Heart left ventricle (tissue), 16 donors: ENCODE data around the gene KLHL10. TPM values are rescaled to one million over a fixed set of nuclear protein-coding genes. Genes with fewer than 3 reads are reported as not detected.

Source experiments
- ATAC-seq, 4 donors: fragments of 200-7000 bp; cut with Tn5 transposase; one replicate each; pipeline ENCODE4 v1.9.1; 2020 to 2022; ENCODE audit warnings: moderate library complexity in 4 of 4, mild to moderate bottlenecking in 3 of 4, moderate number of reproducible peaks in 1 of 4
- DNase-seq, 5 donors: peaks; one replicate each; pipeline ENCODE4 v3.0.0-alpha.2; 2020
- H3K27ac ChIP-seq, 12 donors: fragments of 200-600 bp; sonication (generic) in 4 of 12; one replicate each; pipeline versions ENCODE4 v1.5.0 to v1.8.0; 2016 to 2022; ENCODE audit warnings: mild to moderate bottlenecking in 2 of 12
- H3K27me3 ChIP-seq, 9 donors: fragments of 200-600 bp; sonication (generic) in 2 of 9; one replicate each; pipeline versions ENCODE4 v1.5.1 to v1.8.0; 2016 to 2022; ENCODE audit warnings: mild to moderate bottlenecking in 3 of 9
- H3K36me3 ChIP-seq, 9 donors: fragments of 200-600 bp; sonication (generic) in 2 of 9; one replicate each; pipeline versions ENCODE4 v1.5.0 to v1.8.0; 2018 to 2022; ENCODE audit warnings: mild to moderate bottlenecking in 2 of 9
- H3K4me1 ChIP-seq, 12 donors: fragments of 200-600 bp; sonication (generic) in 4 of 12; one replicate each; pipeline versions ENCODE4 v1.5.0 to v1.8.0; 2016 to 2022; ENCODE audit warnings: mild to moderate bottlenecking in 3 of 12
- H3K4me3 ChIP-seq, 12 donors: fragments of 200-600 bp; sonication (generic) in 4 of 12; one replicate each; pipeline versions ENCODE4 v1.5.0 to v1.8.0; 2017 to 2022; ENCODE audit warnings: mild to moderate bottlenecking in 9 of 12, moderate library complexity in 4 of 12
- H3K9me3 ChIP-seq, 12 donors: fragments of 200-600 bp; sonication (generic) in 4 of 12; one replicate each; pipeline versions ENCODE4 v1.5.0 to v1.8.0; 2016 to 2022; ENCODE audit warnings: mild to moderate bottlenecking in 1 of 12
- CTCF ChIP-seq, 12 donors: fragments of 200-600 bp; sonication (generic) in 4 of 12; IDR thresholded peaks; one replicate each; pipeline versions ENCODE4 v1.5.0 to v1.8.0; 2018 to 2022; ENCODE audit warnings: antibody characterized with exemption in 12 of 12, mild to moderate bottlenecking in 5 of 12
- POLR2A ChIP-seq, 2 donors: fragments of 450-650 bp; IDR thresholded peaks; one replicate each; pipeline ENCODE4 v1.6.1; 2017; ENCODE audit warnings: antibody characterized with exemption in 2 of 2, mild to moderate bottlenecking in 2 of 2, moderate library complexity in 2 of 2
- WGBS, 4 donors: extraction: QIAGEN DNeasy Blood & Tissue Kit in 2 of 4; methylation state at CpG; one replicate each; pipeline versions ENCODE4 v1.1.5 to v1.1.7; 2013 to 2018; 5-methylcytosine and 5-hydroxymethylcytosine counted together
- intact Hi-C, 10 donors: fragments of 100-400 bp; cut with DNase I; formaldehyde crosslinking; loops; one replicate each; pipeline versions ENCODE4 v1.11.1 to v1.14.2; 2022
- polyA plus RNA-seq, 2 donors: library from polyadenylated mRNA; stranded (reverse); fragments of 200-250 nt; gene quantifications; one replicate each; pipeline ENCODE4 v1.2.3, GENCODE V29; 2013
- total RNA-seq, 9 donors: library from RNA; depleted of rRNA in 2 of 9; stranded (reverse); fragments of >200 nt in 2 of 9; fragmentation: NEBNext Ultra II Directional in 3 of 9; extraction: Animal tissue kit (Norgen Biotek cat#: 25700) in 3 of 9; gene quantifications; one replicate each; pipeline versions ENCODE4 v1.1.0 to v1.2.4, GENCODE V29; 2016 to 2023
- donor health status: ischemic (EF 13 %, LVEDD 7.1; RV severe dilation, severe dysfunction).
- donor health status: healthy with polysubstance abuse.
- donor health status: DM: no; HTN: yes; CAD: no.
- donor health status: DM: no; HTN: no; CAD: no.
- donor health status: ischemic (EF 25% LVEDD 6.9; RV normal size, moderate dysfunction).
- donor health status: ischemic (EF 25% LVEDD 5.7; RV mildly dilated, moderate dysfunction).
- donor health status: healthy.
- donor health status: DM: yes; HTN: yes; CAD: no.
- donor health status: ischemic (EF 35%, LVEDD 5.7; RV mildly dilated, moderate dysfunction).
- donor health status: nonischemic (EF 11% LVEDD 7.7; RV severe dilation, severe dysfunction).
- donor health status: DM: yes; HTN: yes; CAD: no.
- donor health status: PGD.
- donor health status: ischemic (EF 29% LVEDD 5.4; RV normal size, mild dysfunction).
- donor health status: nonischemic (EF 23%, LVEDD 6.1; RV moderate dilation, normal function).

KLHL10 gene
- total and polyA plus RNA-seq, 11 donors = 0.08 to 0.10 TPM; not detected in 9

GRCh38 chr17:41800601-41801373 is 36.8 kb upstream of the KLHL10 start:
- DNase-seq = peak in 1 of 5 donors; percentile 29
- WGBS, 4 donors = 60 to 77% (median 63%) methylated on average over 10 to 18 of the region's 18 CpGs
- peak; percentile 21 to 60 (median 34) for ATAC-seq
- peaks cover 0 to 4% (median 0%) of the 10 kb centered on the region in 9 donors for H3K36me3 ChIP-seq
- H3K9me3 ChIP-seq = no peaks in the 10 kb centered on the region
- TF ChIP-seq CTCF (IDR thresholded peaks at IDR 0.05) (no peak), POLR2A (IDR thresholded peaks at IDR 0.05) (no peak)
- H3K27me3 ChIP-seq = no peaks in the 10 kb centered on the region
- peak overlapping the region in 2 of 12 donors; percentile 24 to 29 for H3K4me3 ChIP-seq
- intact Hi-C loops = loop anchor here (1.0 to 5.0 kb wide), 6 partner anchors 24 to 62 kb away; no protein-coding TSS in a partner anchor
- peak overlapping the region in 1 of 12 donors; percentile 54 for H3K27ac ChIP-seq
- peaks cover 0 to 15% (median 10%) of the 10 kb centered on the region in 12 donors for H3K4me1 ChIP-seq

- H3K27ac ChIP-seq = peak overlapping the region in 1 of 12 donors; percentile 54
- intact Hi-C loops = loop anchor here (1.0 to 5.0 kb wide), 7 partner anchors 25 to 63 kb away; no protein-coding TSS in a partner anchor
- DNase-seq (peak; percentile 74 to 90 (median 83)), ATAC-seq (peak; percentile 79 to 89 (median 84))
- 12 to 18% (median 15%) methylated on average over 10 to 14 of the region's 14 CpGs for WGBS, 4 donors
- peaks cover 0 to 11% (median 10%) of the 10 kb centered on the region in 12 donors for H3K4me1 ChIP-seq
- H3K9me3 ChIP-seq = no peaks in the 10 kb centered on the region
- H3K27me3 ChIP-seq = no peaks in the 10 kb centered on the region
- peak overlapping the region in 3 of 12 donors; percentile 24 to 34 (median 29) for H3K4me3 ChIP-seq
- peaks cover 0 to 7% (median 0%) of the 10 kb centered on the region in 9 donors for H3K36me3 ChIP-seq
- TF ChIP-seq CTCF (IDR thresholded peaks at IDR 0.05) (peak; percentile 93 to 99 (median 97)), POLR2A (IDR thresholded peaks at IDR 0.05) (no peak)
Measured at GRCh38 chr17:41801374-41802271, 36.0 kb upstream of the KLHL10 start.

GRCh38 chr17:41803049-41804020 is 34.3 kb upstream of the KLHL10 start:
- intact Hi-C loops = loop anchor here in 3 of 10 donors (2.0 to 5.0 kb wide), 2 partner anchors 33 to 36 kb away; no protein-coding TSS in a partner anchor
- H3K27ac ChIP-seq = no peak overlapping the region
- peaks cover 0 to 7% (median 0%) of the 10 kb centered on the region in 9 donors for H3K36me3 ChIP-seq
- H3K4me3 ChIP-seq = no peak overlapping the region
- TF ChIP-seq CTCF (IDR thresholded peaks at IDR 0.05) (no peak), POLR2A (IDR thresholded peaks at IDR 0.05) (no peak)
- 73 to 85% (median 80%) methylated on average over 19 to 24 of the region's 24 CpGs for WGBS, 4 donors
- DNase-seq = no peak
- peaks cover 0 to 11% (median 10%) of the 10 kb centered on the region in 12 donors for H3K4me1 ChIP-seq
- no peaks in the 10 kb centered on the region for H3K9me3 ChIP-seq
- peak in 1 of 4 donors; percentile 3 for ATAC-seq
- no peaks in the 10 kb centered on the region for H3K27me3 ChIP-seq
